Chondrocyte (in vitro differentiated cells): ENCODE results near the gene TCEAL5. TPM values are rescaled to one million over a fixed set of nuclear protein-coding genes. Genes with fewer than 3 reads are reported as not detected.
"Not testable (repeated sequence)": the region's sequence is repeated elsewhere in the genome, so short reads cannot be mapped to it uniquely, and the experiment has no call there.

Source experiments
- DNase-seq: peaks from one replicate; pipeline ENCODE4 v3.0.0; 2021; ENCODE audit warnings: mixed read lengths, low spot score
- H3K27ac Mint-ChIP-seq: one replicate; pipeline ENCODE4 v1.8.0; 2021; ENCODE audit warnings: mild to moderate bottlenecking, moderate library complexity, mixed read lengths; ENCODE audit not compliant: unreplicated experiment
- H3K27me3 Mint-ChIP-seq: 2 replicates; pipeline ENCODE4 v1.8.0; 2021; ENCODE audit warnings: low read depth, mixed read lengths
- H3K36me3 Mint-ChIP-seq: 2 replicates; pipeline ENCODE4 v1.8.0; 2021; ENCODE audit warnings: low read depth, mixed read lengths
- H3K4me1 Mint-ChIP-seq: 2 replicates; pipeline ENCODE4 v1.8.0; 2021; ENCODE audit warnings: low read depth, mild to moderate bottlenecking, mixed read lengths
- H3K4me3 Mint-ChIP-seq: one replicate; pipeline ENCODE4 v1.8.0; 2021; ENCODE audit warnings: mild to moderate bottlenecking, moderate library complexity, mixed read lengths; ENCODE audit not compliant: unreplicated experiment
- H3K9me3 Mint-ChIP-seq: 2 replicates; pipeline ENCODE4 v1.8.0; 2021; ENCODE audit warnings: low read depth, mixed read lengths
- CTCF ChIP-seq: fragments of 200-600 bp; sonication (generic); IDR thresholded peaks from 2 replicates; pipeline ENCODE4 v1.5.0; 2021; ENCODE audit warnings: antibody characterized with exemption, mild to moderate bottlenecking, moderate library complexity
- long read RNA-seq: library from polyadenylated mRNA; stranded (forward); transcript quantifications from one replicate; pipeline ENCODE4 v2.0.0, GENCODE V29; 2021
- total RNA-seq: library from RNA; stranded (reverse); gene quantifications from 3 replicates; pipeline ENCODE4 v1.2.1, GENCODE V29; 2021

The TCEAL5 gene
- total RNA-seq, result not detected in 3 replicates
- long read RNA-seq, result 0 reads

DNA sequence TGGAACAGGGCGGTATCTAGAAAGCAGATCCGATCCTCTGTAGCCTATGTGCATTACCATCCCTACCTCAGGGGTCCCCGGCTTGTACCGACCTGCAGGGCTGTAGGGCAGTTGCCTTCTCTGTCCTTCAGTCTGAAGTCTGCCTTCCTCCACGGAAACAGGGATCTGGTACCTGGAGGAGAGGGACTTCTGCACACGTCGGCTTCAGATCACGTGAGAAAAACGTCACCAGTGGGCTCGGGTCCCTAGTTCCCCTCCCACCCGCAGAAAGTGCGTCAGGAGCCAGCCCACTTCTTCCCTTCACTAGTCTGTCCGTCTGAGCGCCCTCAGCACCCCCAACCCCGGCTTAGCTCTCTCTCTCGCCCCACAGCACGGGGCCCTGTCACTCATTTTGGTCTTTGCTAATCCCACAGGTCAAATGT is at the start of gene TCEAL5:
TSS of gene TCEAL5 (minus strand) at position 170 of the 422 bp plus-strand sequence. CDS start 2,187 bp downstream, outside the sequence.
- no peak for TF ChIP-seq CTCF
- peaks cover 5% of the 10 kb centered on the region for H3K27me3 Mint-ChIP-seq
- H3K27ac Mint-ChIP-seq, result no peak within 1 kb of the TSS
- no peak within 1 kb of the TSS for H3K4me3 Mint-ChIP-seq
- no peak for DNase-seq
- H3K36me3 Mint-ChIP-seq, result no peaks in the 10 kb centered on the region
- H3K9me3 Mint-ChIP-seq, result peaks cover 2% of the 10 kb centered on the region
- H3K4me1 Mint-ChIP-seq, result no peaks in the 10 kb centered on the region

- Mint-ChIP-seq H3K27ac (no peak overlapping the region), H3K9me3 (no peaks in the 10 kb centered on the region), H3K4me3 (peak overlapping the region; percentile 68), H3K4me1 (peaks cover 4% of the 10 kb centered on the region), H3K27me3 (no peaks in the 10 kb centered on the region), H3K36me3 (no peaks in the 10 kb centered on the region)
- DNase-seq, result no peak
- TF ChIP-seq CTCF, result no peak
Measured at GRCh38 chrX:103311399-103311780, 34.8 kb upstream of the TCEAL5 start.

DNA sequence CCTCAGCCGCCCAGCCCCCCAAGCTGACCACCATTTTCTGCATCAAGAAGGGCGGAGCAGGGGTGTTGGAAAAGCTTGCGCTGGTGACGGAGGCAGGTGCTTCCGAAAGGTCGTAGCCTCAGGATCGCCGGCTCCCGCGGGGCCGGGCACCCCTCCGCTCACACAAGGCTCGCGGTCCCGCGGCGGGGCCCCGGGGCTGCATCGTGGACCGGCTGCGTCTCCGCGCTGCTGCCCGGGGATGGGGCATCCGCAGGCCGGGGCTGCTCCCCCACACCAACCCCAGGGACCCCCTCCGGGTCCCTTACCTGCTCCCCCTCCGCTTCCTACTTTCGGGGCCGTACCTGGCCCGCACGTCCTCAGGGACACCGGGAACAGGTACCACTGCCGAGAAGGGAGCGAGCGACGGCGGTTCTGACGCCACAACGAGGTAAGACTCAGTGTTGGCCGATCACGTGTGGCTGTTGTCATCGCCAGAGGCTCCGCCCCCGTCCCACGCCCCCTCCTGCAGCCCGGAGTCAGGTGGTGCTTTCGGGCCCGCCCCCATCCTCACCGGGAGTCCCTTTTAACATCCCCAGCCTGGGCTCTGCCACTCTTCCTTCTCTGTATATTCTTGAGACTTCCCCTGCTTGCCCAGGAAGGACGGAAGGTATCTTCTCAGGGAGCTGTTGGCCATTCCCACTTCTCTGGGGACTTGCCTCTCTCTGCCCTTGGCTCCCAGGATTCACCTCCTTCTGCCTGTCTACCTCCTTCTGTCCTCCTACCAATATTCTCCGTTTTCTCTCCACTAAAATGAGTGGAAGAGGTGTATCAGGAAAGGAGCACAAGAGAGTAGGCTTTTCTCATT is 34.2 kb upstream of the TCEAL5 start, which contains the start of gene BEX2:
TSS of gene BEX2 (minus strand) at position 436 of the 844 bp plus-strand sequence. CDS start 1,014 bp downstream, outside the sequence.
- Mint-ChIP-seq H3K27ac (no peak within 1 kb of the TSS), H3K4me1 (peaks cover 4% of the 10 kb centered on the region), H3K36me3 (no peaks in the 10 kb centered on the region), H3K27me3 (no peaks in the 10 kb centered on the region), H3K4me3 (peak within 1 kb of the TSS; percentile 68), H3K9me3 (peaks cover 3% of the 10 kb centered on the region)
- DNase-seq, result peak; percentile 90
- TF ChIP-seq CTCF, result no peak

- Mint-ChIP-seq H3K4me1 (peaks cover 4% of the 10 kb centered on the region), H3K27ac (no peak overlapping the region), H3K9me3 (peaks cover 3% of the 10 kb centered on the region), H3K4me3 (peak overlapping the region; percentile 19), H3K27me3 (no peaks in the 10 kb centered on the region), H3K36me3 (no peaks in the 10 kb centered on the region)
- DNase-seq, result no peak
- TF ChIP-seq CTCF, result no peak
Measured at GRCh38 chrX:103309860-103310554, 33.5 kb upstream of the TCEAL5 start.

- H3K27me3 Mint-ChIP-seq, H3K27ac Mint-ChIP-seq, DNase-seq, H3K36me3 Mint-ChIP-seq, H3K9me3 Mint-ChIP-seq, H3K4me1 Mint-ChIP-seq, H3K4me3 Mint-ChIP-seq: not testable (repeated sequence)
Measured at GRCh38 chrX:103305666-103306065, 29.1 kb upstream of the TCEAL5 start.
